Mammary epithelial cell (primary cell): ENCODE data around the gene RAI1.

Source experiments
- EZH2 ChIP-seq: IDR thresholded peaks from 2 replicates; pipeline ENCODE4 v1.6.1; 2012; ENCODE audit warnings: low read length, inconsistent platforms, borderline replicate concordance
- TF ChIP-seq, protein P1 (sequence below), 2 donors: IDR thresholded peaks in 1 of 2; conservative IDR thresholded peaks in 1 of 2; 2 replicates each; pipeline ENCODE4 v1.5.1; 2011 to 2012; ENCODE audit warnings: inconsistent platforms in 2 of 2, low read length in 2 of 2, mild to moderate bottlenecking in 2 of 2, control low read depth in 1 of 2, low read depth in 1 of 2; ENCODE audit not compliant: insufficient read depth in 1 of 2; ENCODE audit errors: extremely low read depth in 1 of 2

DNA sequence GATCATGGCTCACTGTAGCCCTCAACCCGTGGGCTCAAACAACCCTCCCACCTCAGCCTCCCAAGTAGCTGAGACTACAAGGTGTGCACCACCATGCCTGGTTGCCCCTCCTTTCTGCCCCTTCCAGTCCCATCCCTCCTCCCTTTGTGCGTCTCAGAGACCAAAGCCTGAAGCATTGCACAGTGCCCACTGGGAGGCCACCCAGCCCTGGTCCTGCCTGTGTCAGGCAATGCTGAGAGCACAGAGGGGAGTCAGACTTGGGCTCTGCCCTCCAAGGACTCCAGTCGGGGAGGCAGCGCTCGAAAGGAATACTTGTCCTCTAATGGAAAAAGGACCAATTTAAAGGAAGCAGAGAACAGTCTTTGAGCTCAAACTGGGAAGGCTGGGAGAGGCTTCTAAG is 20.4 kb downstream of the RAI1 start:
- TF ChIP-seq, protein P1, sequence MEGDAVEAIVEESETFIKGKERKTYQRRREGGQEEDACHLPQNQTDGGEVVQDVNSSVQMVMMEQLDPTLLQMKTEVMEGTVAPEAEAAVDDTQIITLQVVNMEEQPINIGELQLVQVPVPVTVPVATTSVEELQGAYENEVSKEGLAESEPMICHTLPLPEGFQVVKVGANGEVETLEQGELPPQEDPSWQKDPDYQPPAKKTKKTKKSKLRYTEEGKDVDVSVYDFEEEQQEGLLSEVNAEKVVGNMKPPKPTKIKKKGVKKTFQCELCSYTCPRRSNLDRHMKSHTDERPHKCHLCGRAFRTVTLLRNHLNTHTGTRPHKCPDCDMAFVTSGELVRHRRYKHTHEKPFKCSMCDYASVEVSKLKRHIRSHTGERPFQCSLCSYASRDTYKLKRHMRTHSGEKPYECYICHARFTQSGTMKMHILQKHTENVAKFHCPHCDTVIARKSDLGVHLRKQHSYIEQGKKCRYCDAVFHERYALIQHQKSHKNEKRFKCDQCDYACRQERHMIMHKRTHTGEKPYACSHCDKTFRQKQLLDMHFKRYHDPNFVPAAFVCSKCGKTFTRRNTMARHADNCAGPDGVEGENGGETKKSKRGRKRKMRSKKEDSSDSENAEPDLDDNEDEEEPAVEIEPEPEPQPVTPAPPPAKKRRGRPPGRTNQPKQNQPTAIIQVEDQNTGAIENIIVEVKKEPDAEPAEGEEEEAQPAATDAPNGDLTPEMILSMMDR (conservative IDR thresholded peaks at IDR 0.05 in 1 of 2, IDR thresholded peaks at IDR 0.05 in 1 of 2; ENCODE audit: extremely low read depth in 1 of 2, insufficient read depth in 1 of 2, low read depth in 1 of 2, low read length in 2 of 2) = no peak
- no peak for TF ChIP-seq EZH2
